Activated CD4-positive, alpha-beta memory T cell treated with anti-CD3 and anti-CD28 coated beads, Interleukin-2, amount 10 ng/mL, durations not matched to agents 7 days and 5 days (primary cell): Measurements from ENCODE around the gene LIX1. TPM values are rescaled to one million over a fixed set of nuclear protein-coding genes. Genes with fewer than 3 reads are reported as not detected.
"Not testable (repeated sequence)": the region's sequence is repeated elsewhere in the genome, so short reads cannot be mapped to it uniquely, and the experiment has no call there.

Source experiments
- CTCF ChIA-PET: fragments of 350-600 bp; sonication (Branson Sonifier 250); formaldehyde crosslinking; loops from one replicate; lab custom pipeline; 2021; ENCODE audit warnings: antibody characterized with exemption, inconsistent platforms; lab: Charles Lee
- POLR2A ChIA-PET: fragments of 350-600 bp; sonication (Branson Sonifier 250); formaldehyde crosslinking; loops from one replicate; lab custom pipeline; 2021; ENCODE audit warnings: antibody characterized with exemption; lab: Charles Lee
- DNase-seq: peaks from one replicate; pipeline ENCODE4 v3.0.0-alpha.2; 2020
- H3K27ac Mint-ChIP-seq: one replicate; pipeline ENCODE4 v1.8.0; 2021; ENCODE audit warnings: mild to moderate bottlenecking, mixed read lengths
- H3K27me3 Mint-ChIP-seq: one replicate; pipeline ENCODE4 v1.8.0; 2021; ENCODE audit warnings: mixed read lengths
- H3K36me3 Mint-ChIP-seq: one replicate; pipeline ENCODE4 v1.8.0; 2021; ENCODE audit warnings: low read depth, mixed read lengths
- H3K4me1 Mint-ChIP-seq: one replicate; pipeline ENCODE4 v1.8.0; 2021; ENCODE audit warnings: mixed read lengths
- H3K4me3 Mint-ChIP-seq: one replicate; pipeline ENCODE4 v1.8.0; 2021; ENCODE audit warnings: mild to moderate bottlenecking, mixed read lengths
- H3K9me3 Mint-ChIP-seq: one replicate; pipeline ENCODE4 v1.8.0; 2021; ENCODE audit warnings: mixed read lengths
- total RNA-seq, 2 experiments: library from RNA; stranded (reverse); gene quantifications; one replicate each; pipeline ENCODE4 v1.2.3, GENCODE V29; 2021

The LIX1 gene
- total RNA-seq, 2 experiments from 2014 or later, result not detected

GRCh38 chr5:97141031-97141430 is 1.4 kb downstream of the LIX1 start:
- Mint-ChIP-seq H3K36me3 (no peaks in the 10 kb centered on the region), H3K4me1 (peaks cover 4% of the 10 kb centered on the region), H3K27me3 (peaks cover 19% of the 10 kb centered on the region), H3K4me3 (no peak overlapping the region), H3K9me3 (no peaks in the 10 kb centered on the region), H3K27ac (no peak overlapping the region)
- no peak for DNase-seq
- ChIA-PET POLR2A (interaction anchor here (1.0 kb wide), 1 partner anchor 205 kb away, joined by 4 read pairs; the partner anchor contains the start of gene LNPEP), CTCF (interaction anchor here (0.9 to 5.0 kb wide), 8 partner anchors 11 to 526 kb away, joined by 3 to 49 read pairs (median 4); no protein-coding TSS in a partner anchor)

- H3K36me3 Mint-ChIP-seq, H3K9me3 Mint-ChIP-seq, H3K4me1 Mint-ChIP-seq, H3K27ac Mint-ChIP-seq, H3K4me3 Mint-ChIP-seq, POLR2A ChIA-PET, DNase-seq: not testable (repeated sequence)
- H3K27me3 Mint-ChIP-seq, result peaks cover 19% of the 10 kb centered on the region
- CTCF ChIA-PET, result interaction anchor here (5.0 kb wide), 1 partner anchor 22 kb away, joined by 49 read pairs; no protein-coding TSS in a partner anchor
Observed at GRCh38 chr5:97140250-97140649, 2.2 kb downstream of the LIX1 start.

- no peak for DNase-seq
- ChIA-PET POLR2A (no interaction called here), CTCF (interaction anchor here (0.5 kb wide), 1 partner anchor 330 kb away, joined by 3 read pairs; no protein-coding TSS in a partner anchor)
- H3K27me3 Mint-ChIP-seq, result peaks cover 18% of the 10 kb centered on the region
- peaks cover 20% of the 10 kb centered on the region for H3K4me1 Mint-ChIP-seq
- no peaks in the 10 kb centered on the region for H3K36me3 Mint-ChIP-seq
- H3K9me3 Mint-ChIP-seq, result no peaks in the 10 kb centered on the region
- no peak overlapping the region for H3K4me3 Mint-ChIP-seq
- H3K27ac Mint-ChIP-seq, result no peak overlapping the region
Observed at GRCh38 chr5:97136475-97136874, 5.9 kb downstream of the LIX1 start.

- ChIA-PET CTCF (interaction anchor here (0.5 kb wide), 1 partner anchor 330 kb away, joined by 3 read pairs; no protein-coding TSS in a partner anchor), POLR2A (interaction anchor here (1.7 kb wide), 1 partner anchor 41 kb away, joined by 6 read pairs; no protein-coding TSS in a partner anchor)
- no peaks in the 10 kb centered on the region for H3K9me3 Mint-ChIP-seq
- no peaks in the 10 kb centered on the region for H3K36me3 Mint-ChIP-seq
- H3K4me1 Mint-ChIP-seq, result peaks cover 20% of the 10 kb centered on the region
- H3K27ac Mint-ChIP-seq, result no peak overlapping the region
- DNase-seq, result peak; percentile 26
- peaks cover 17% of the 10 kb centered on the region for H3K27me3 Mint-ChIP-seq
- H3K4me3 Mint-ChIP-seq, result no peak overlapping the region
Observed at GRCh38 chr5:97135868-97136267, 6.5 kb downstream of the LIX1 start.

GRCh38 chr5:97134634-97135033 is 7.8 kb downstream of the LIX1 start:
- ChIA-PET CTCF (interaction anchor here (2.3 kb wide), 1 partner anchor 8 kb away, joined by 9 read pairs; the partner anchor contains the start of gene LIX1), POLR2A (interaction anchor here (1.7 kb wide), 1 partner anchor 40 kb away, joined by 6 read pairs; no protein-coding TSS in a partner anchor)
- Mint-ChIP-seq H3K9me3 (no peaks in the 10 kb centered on the region), H3K27me3 (peaks cover 10% of the 10 kb centered on the region), H3K4me3 (no peak overlapping the region), H3K27ac (no peak overlapping the region), H3K4me1 (peaks cover 20% of the 10 kb centered on the region), H3K36me3 (no peaks in the 10 kb centered on the region)
- no peak for DNase-seq

- no peak overlapping the region for H3K4me3 Mint-ChIP-seq
- no peaks in the 10 kb centered on the region for H3K9me3 Mint-ChIP-seq
- CTCF ChIA-PET, result interaction anchor here (2.3 kb wide), 1 partner anchor 10 kb away, joined by 9 read pairs; the partner anchor contains the start of gene LIX1
- no peaks in the 10 kb centered on the region for H3K36me3 Mint-ChIP-seq
- no peak for DNase-seq
- POLR2A ChIA-PET, result no interaction called here
- peaks cover 29% of the 10 kb centered on the region for H3K4me1 Mint-ChIP-seq
- H3K27me3 Mint-ChIP-seq, result peaks cover 12% of the 10 kb centered on the region
- H3K27ac Mint-ChIP-seq, result no peak overlapping the region
Observed at GRCh38 chr5:97133101-97133500, 9.3 kb downstream of the LIX1 start.

- Mint-ChIP-seq H3K4me1 (peaks cover 36% of the 10 kb centered on the region), H3K36me3 (no peaks in the 10 kb centered on the region), H3K9me3 (no peaks in the 10 kb centered on the region), H3K27me3 (peaks cover 12% of the 10 kb centered on the region), H3K27ac (no peak overlapping the region), H3K4me3 (no peak overlapping the region)
- ChIA-PET POLR2A (no interaction called here), CTCF (no interaction called here)
- DNase-seq, result no peak
Observed at GRCh38 chr5:97131921-97132320, 10.5 kb downstream of the LIX1 start.

- H3K9me3 Mint-ChIP-seq, result no peaks in the 10 kb centered on the region
- H3K36me3 Mint-ChIP-seq, result no peaks in the 10 kb centered on the region
- no peak overlapping the region for H3K27ac Mint-ChIP-seq
- ChIA-PET POLR2A (no interaction called here), CTCF (no interaction called here)
- peaks cover 13% of the 10 kb centered on the region for H3K27me3 Mint-ChIP-seq
- H3K4me3 Mint-ChIP-seq, result no peak overlapping the region
- no peak for DNase-seq
- peaks cover 33% of the 10 kb centered on the region for H3K4me1 Mint-ChIP-seq
Observed at GRCh38 chr5:97131139-97131710, 11.2 kb downstream of the LIX1 start.

GRCh38 chr5:97127727-97128126 is 14.7 kb downstream of the LIX1 start:
- no peak overlapping the region for H3K4me3 Mint-ChIP-seq
- no peak overlapping the region for H3K27ac Mint-ChIP-seq
- H3K4me1 Mint-ChIP-seq, result peaks cover 18% of the 10 kb centered on the region
- H3K36me3 Mint-ChIP-seq, result no peaks in the 10 kb centered on the region
- no peak for DNase-seq
- CTCF ChIA-PET, result interaction anchor here (0.5 to 2.8 kb wide), 3 partner anchors 15 to 256 kb away, joined by 3 to 8 read pairs (median 4); partner anchors contain the start of gene LIX1
- H3K27me3 Mint-ChIP-seq, result peaks cover 25% of the 10 kb centered on the region
- POLR2A ChIA-PET, result no interaction called here
- H3K9me3 Mint-ChIP-seq, result no peaks in the 10 kb centered on the region

GRCh38 chr5:97125125-97125683 is 17.2 kb downstream of the LIX1 start:
- Mint-ChIP-seq H3K4me1 (peaks cover 16% of the 10 kb centered on the region), H3K4me3 (no peak overlapping the region), H3K27ac (no peak overlapping the region), H3K27me3 (peaks cover 24% of the 10 kb centered on the region), H3K36me3 (no peaks in the 10 kb centered on the region), H3K9me3 (no peaks in the 10 kb centered on the region)
- no peak for DNase-seq
- CTCF ChIA-PET, result no interaction called here
- POLR2A ChIA-PET, result no interaction called here

GRCh38 chr5:97124335-97124734 is 18.1 kb downstream of the LIX1 start:
- CTCF ChIA-PET, result no interaction called here
- peaks cover 16% of the 10 kb centered on the region for H3K4me1 Mint-ChIP-seq
- H3K27me3 Mint-ChIP-seq, result peaks cover 24% of the 10 kb centered on the region
- POLR2A ChIA-PET, result no interaction called here
- H3K27ac Mint-ChIP-seq, result no peak overlapping the region
- no peak overlapping the region for H3K4me3 Mint-ChIP-seq
- H3K36me3 Mint-ChIP-seq, result no peaks in the 10 kb centered on the region
- no peaks in the 10 kb centered on the region for H3K9me3 Mint-ChIP-seq
- DNase-seq, result no peak

GRCh38 chr5:97121848-97122247 is 20.6 kb downstream of the LIX1 start:
- no peak for DNase-seq
- no peaks in the 10 kb centered on the region for H3K9me3 Mint-ChIP-seq
- ChIA-PET POLR2A (no interaction called here), CTCF (no interaction called here)
- no peaks in the 10 kb centered on the region for H3K4me1 Mint-ChIP-seq
- peaks cover 17% of the 10 kb centered on the region for H3K27me3 Mint-ChIP-seq
- H3K27ac Mint-ChIP-seq, result no peak overlapping the region
- no peak overlapping the region for H3K4me3 Mint-ChIP-seq
- H3K36me3 Mint-ChIP-seq, result no peaks in the 10 kb centered on the region

- DNase-seq, result no peak
- POLR2A ChIA-PET, result no interaction called here
- no peak overlapping the region for H3K27ac Mint-ChIP-seq
- no peak overlapping the region for H3K4me3 Mint-ChIP-seq
- H3K27me3 Mint-ChIP-seq, result peaks cover 15% of the 10 kb centered on the region
- no peaks in the 10 kb centered on the region for H3K36me3 Mint-ChIP-seq
- no peaks in the 10 kb centered on the region for H3K9me3 Mint-ChIP-seq
- CTCF ChIA-PET, result no interaction called here
- no peaks in the 10 kb centered on the region for H3K4me1 Mint-ChIP-seq
Observed at GRCh38 chr5:97120195-97120594, 22.2 kb downstream of the LIX1 start.
